22Rv1 (cell line): Measurements from ENCODE around the gene YJU2.
"Not testable (repeated sequence)": the region's sequence is repeated elsewhere in the genome, so short reads cannot be mapped to it uniquely, and the experiment has no call there.

Source experiments
- H3K27ac ChIP-seq: fragments of 450-650 bp; 2 replicates; pipeline ENCODE4 v1.5.1; 2017
- CTCF ChIP-seq: fragments of 450-650 bp; IDR thresholded peaks from 2 replicates; pipeline ENCODE4 v1.5.1; 2017; ENCODE audit warnings: mild to moderate bottlenecking
- ZFX ChIP-seq: fragments of 450-650 bp; IDR thresholded peaks from 2 replicates; pipeline ENCODE4 v1.6.1; 2017; ENCODE audit warnings: antibody characterized with exemption, borderline replicate concordance

The YJU2 gene

GRCh38 chr19:4264812-4265211, 17.9 kb downstream of the YJU2 start:
- H3K27ac ChIP-seq = no peak overlapping the region
- TF ChIP-seq CTCF (no peak), ZFX (no peak)

GRCh38 chr19:4266253-4267000, 19.5 kb downstream of the YJU2 start:
- no peak for TF ChIP-seq ZFX
- no peak for TF ChIP-seq CTCF
- no peak overlapping the region for H3K27ac ChIP-seq

GRCh38 chr19:4267101-4267900, 20.4 kb downstream of the YJU2 start:
- peak; percentile 91 for TF ChIP-seq CTCF
- no peak for TF ChIP-seq ZFX
- peak overlapping the region; percentile 43 for H3K27ac ChIP-seq

GRCh38 chr19:4267901-4268815, 21.3 kb downstream of the YJU2 start:
- TF ChIP-seq CTCF (peak; percentile 58), ZFX (no peak)
- H3K27ac ChIP-seq = peak overlapping the region; percentile 43

- H3K27ac ChIP-seq = peak overlapping the region; percentile 43
These were observed 22.0 kb downstream of the YJU2 start for GRCh38 chr19:4268816-4269430.

GRCh38 chr19:4272894-4273293, 26.0 kb downstream of the YJU2 start:
- no peak for TF ChIP-seq ZFX
- TF ChIP-seq CTCF = no peak
- no peak overlapping the region for H3K27ac ChIP-seq

More at GRCh38 chr19:4268816-4269430, 22.0 kb downstream of the YJU2 start:
- TF ChIP-seq ZFX (no peak), CTCF (no peak)

- H3K27ac ChIP-seq = not testable (repeated sequence)
These were observed 27.4 kb downstream of the YJU2 start for GRCh38 chr19:4274321-4274686.
